GM10266 (cell line): Measurements from ENCODE around the gene ZNF277.

ENCODE experiments used
- DNase-seq: peaks from one replicate; pipeline ENCODE4 v3.0.0; 2012; ENCODE audit errors: extremely low spot score
- CTCF ChIP-seq: IDR thresholded peaks from 2 replicates; pipeline ENCODE4 v1.5.1; 2012; ENCODE audit warnings: mild to moderate bottlenecking, low read depth; ENCODE audit not compliant: control insufficient read depth, insufficient read depth; ENCODE audit errors: missing control alignments

Gene ZNF277

GRCh38 chr7:112254156-112254555 lies 47.7 kb downstream of the ZNF277 start:
- no peak for DNase-seq
- no peak for TF ChIP-seq CTCF

- DNase-seq, result no peak
- no peak for TF ChIP-seq CTCF
Observed at GRCh38 chr7:112254709-112255387, 48.4 kb downstream of the ZNF277 start.

GRCh38 chr7:112255388-112255720 lies 48.9 kb downstream of the ZNF277 start:
- no peak for TF ChIP-seq CTCF
- DNase-seq, result no peak

GRCh38 chr7:112257073-112257472 lies 50.6 kb downstream of the ZNF277 start:
- no peak for TF ChIP-seq CTCF

GRCh38 chr7:112260911-112261310 lies 54.4 kb downstream of the ZNF277 start:
- no peak for DNase-seq
- TF ChIP-seq CTCF, result no peak

More at GRCh38 chr7:112257073-112257472, 50.6 kb downstream of the ZNF277 start:
- no peak for DNase-seq

GRCh38 chr7:112262036-112262435 lies 55.5 kb downstream of the ZNF277 start:
- no peak for DNase-seq
- TF ChIP-seq CTCF, result no peak

GRCh38 chr7:112262855-112263487 lies 56.5 kb downstream of the ZNF277 start:
- no peak for TF ChIP-seq CTCF
- DNase-seq, result no peak
